ENCODE data around the gene AHDC1. TPM values are rescaled to one million over a fixed set of nuclear protein-coding genes. Genes with fewer than 3 reads are reported as not detected.

The AHDC1 gene
- total RNA-seq, 1 donor from 2014 or later: 40.1 TPM

- peak; percentile 18 for DNase-seq
- Histone ChIP-seq H3K27me3 (ENCODE audit: low read depth) (no peaks in the 10 kb centered on the region), H3K36me3 (peaks cover 8% of the 10 kb centered on the region), H3K4me1 (peaks cover 99% of the 10 kb centered on the region), H3K9me3 (replicated peaks) (no peaks in the 10 kb centered on the region), H3K4me3 (peak overlapping the region; percentile 22), H3K27ac (replicated peaks) (peak overlapping the region; percentile 97)
- no peak for TF ChIP-seq CTCF (IDR thresholded peaks at IDR 0.05; ENCODE audit: borderline replicate concordance)
- intact Hi-C loops (cut with micrococcal nuclease): no loop called here
These were observed 41.2 kb downstream of the AHDC1 start for GRCh38 chr1:27562534-27563340.

- DNase-seq: peak; percentile 20
- H3K4me1 ChIP-seq: peaks cover 99% of the 10 kb centered on the region
- intact Hi-C loops (cut with micrococcal nuclease): no loop called here
- H3K36me3 ChIP-seq: peaks cover 9% of the 10 kb centered on the region
- no peaks in the 10 kb centered on the region for H3K27me3 ChIP-seq (ENCODE audit: low read depth)
- peak overlapping the region; percentile 97 for H3K27ac ChIP-seq (replicated peaks)
- no peaks in the 10 kb centered on the region for H3K9me3 ChIP-seq (replicated peaks)
- no peak for TF ChIP-seq CTCF (IDR thresholded peaks at IDR 0.05; ENCODE audit: borderline replicate concordance)
- H3K4me3 ChIP-seq: peak overlapping the region; percentile 22
These were observed 41.9 kb downstream of the AHDC1 start for GRCh38 chr1:27562021-27562420.

- DNase-seq: peak; percentile 24
- TF ChIP-seq CTCF (IDR thresholded peaks at IDR 0.05; ENCODE audit: borderline replicate concordance): no peak
- H3K27me3 ChIP-seq (ENCODE audit: low read depth): no peaks in the 10 kb centered on the region
- peaks cover 9% of the 10 kb centered on the region for H3K36me3 ChIP-seq
- H3K4me1 ChIP-seq: peaks cover 99% of the 10 kb centered on the region
- H3K9me3 ChIP-seq (replicated peaks): no peaks in the 10 kb centered on the region
- peak overlapping the region; percentile 97 for H3K27ac ChIP-seq (replicated peaks)
- intact Hi-C loops (cut with micrococcal nuclease): no loop called here
- H3K4me3 ChIP-seq: peak overlapping the region; percentile 22
These were observed 42.6 kb downstream of the AHDC1 start for GRCh38 chr1:27561124-27561899.

- peak; percentile 20 for DNase-seq
- H3K27me3 ChIP-seq (ENCODE audit: low read depth): no peaks in the 10 kb centered on the region
- intact Hi-C loops (cut with micrococcal nuclease): no loop called here
- TF ChIP-seq CTCF (IDR thresholded peaks at IDR 0.05; ENCODE audit: borderline replicate concordance): no peak
- H3K4me1 ChIP-seq: peaks cover 99% of the 10 kb centered on the region
- H3K9me3 ChIP-seq (replicated peaks): no peaks in the 10 kb centered on the region
- no peak overlapping the region for H3K4me3 ChIP-seq
- peak overlapping the region; percentile 97 for H3K27ac ChIP-seq (replicated peaks)
- peaks cover 9% of the 10 kb centered on the region for H3K36me3 ChIP-seq
These were observed 43.4 kb downstream of the AHDC1 start for GRCh38 chr1:27560268-27561123.

- TF ChIP-seq CTCF (IDR thresholded peaks at IDR 0.05; ENCODE audit: borderline replicate concordance): no peak
- intact Hi-C loops (cut with micrococcal nuclease): no loop called here
These were observed 44.4 kb downstream of the AHDC1 start for GRCh38 chr1:27559466-27560030.

More at GRCh38 chr1:27559466-27560030, 44.4 kb downstream of the AHDC1 start:
- Histone ChIP-seq H3K4me1 (peaks cover 99% of the 10 kb centered on the region), H3K36me3 (peaks cover 11% of the 10 kb centered on the region), H3K27me3 (ENCODE audit: low read depth) (no peaks in the 10 kb centered on the region), H3K9me3 (replicated peaks) (no peaks in the 10 kb centered on the region), H3K27ac (replicated peaks) (peak overlapping the region; percentile 97), H3K4me3 (no peak overlapping the region)
- DNase-seq: no peak

Data from left ventricle myocardium inferior (tissue), 1 donor.